LNCAP (cell line): Measurements from ENCODE around the gene TMEM18.

Experiments
- CTCF ChIP-seq: fragments of 450-650 bp; IDR thresholded peaks from 2 replicates; pipeline ENCODE4 v1.5.1; 2017; ENCODE audit warnings: mild to moderate bottlenecking

Gene TMEM18

GRCh38 chr2:705971-706511 lies 28.8 kb upstream of the TMEM18 start:
- no peak for TF ChIP-seq CTCF

GRCh38 chr2:696999-697627 lies 19.9 kb upstream of the TMEM18 start:
- TF ChIP-seq CTCF: no peak

DNA sequence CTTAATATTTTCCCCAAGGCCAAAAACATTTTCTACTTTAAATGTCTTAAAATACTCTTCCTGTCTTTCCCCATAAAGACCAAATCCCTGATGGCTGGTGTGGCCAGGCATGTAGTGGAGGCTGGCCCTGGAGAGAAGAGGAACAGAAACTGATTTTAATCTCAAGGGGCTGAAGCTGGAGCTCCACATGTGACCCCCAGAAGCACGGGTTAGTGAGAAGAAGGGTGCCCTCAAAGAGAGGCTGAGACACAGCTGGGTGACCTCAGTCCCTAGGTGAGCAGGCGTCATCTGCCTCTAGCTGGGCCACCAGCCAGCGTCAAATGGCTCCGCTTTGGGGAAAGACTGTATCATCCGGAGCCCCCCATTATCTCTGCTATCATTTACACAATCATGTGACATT lies 19.3 kb upstream of the TMEM18 start:
- no peak for TF ChIP-seq CTCF

GRCh38 chr2:694906-695510 lies 17.8 kb upstream of the TMEM18 start:
- no peak for TF ChIP-seq CTCF

- no peak for TF ChIP-seq CTCF
Observed at GRCh38 chr2:694174-694573, 17.0 kb upstream of the TMEM18 start.

DNA sequence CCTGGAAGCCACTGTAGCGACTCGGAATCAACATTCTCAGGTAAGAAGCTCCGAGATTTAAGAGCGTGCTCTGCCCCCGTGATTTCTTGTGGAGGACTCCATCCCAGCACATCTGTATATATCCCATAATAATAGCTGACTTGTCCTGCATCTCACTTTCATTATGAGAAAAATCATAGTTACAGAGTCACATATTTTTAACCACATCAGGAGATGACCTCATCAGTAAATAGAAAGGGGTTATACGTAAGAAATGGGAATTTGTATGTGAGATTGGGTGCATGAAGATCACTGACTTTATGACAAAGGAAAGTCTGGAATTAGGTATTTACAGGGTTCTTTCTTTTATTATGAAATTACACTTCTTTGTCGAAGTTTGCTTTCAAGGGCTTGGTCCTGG lies 16.4 kb upstream of the TMEM18 start:
- TF ChIP-seq CTCF: no peak

GRCh38 chr2:692767-693166 lies 15.6 kb upstream of the TMEM18 start:
- TF ChIP-seq CTCF: no peak
